Neural progenitor cell (in vitro differentiated cells): ENCODE data around the gene ERBB4.

Experiments used
- CTCF ChIP-seq: fragments of 200-600 bp; sonication (generic); IDR thresholded peaks from 2 replicates; pipeline ENCODE4 v1.5.1; 2017; ENCODE audit warnings: antibody characterized with exemption, mild to moderate bottlenecking
- EZH2 ChIP-seq: fragments of 200-600 bp; sonication (generic); IDR thresholded peaks from 2 replicates; pipeline ENCODE4 v1.6.1; 2017; ENCODE audit warnings: antibody characterized with exemption, mild to moderate bottlenecking, moderate library complexity
- EZH2phosphoT487 ChIP-seq: fragments of 200-600 bp; sonication (generic); IDR thresholded peaks from 2 replicates; pipeline ENCODE4 v1.6.1; 2017; ENCODE audit warnings: antibody characterized with exemption

- TF ChIP-seq CTCF (no peak), EZH2 (no peak), EZH2phosphoT487 (no peak)
Measured at GRCh38 chr2:212265777-212266176, 272.8 kb downstream of the ERBB4 start.
